ENCODE measurements around the gene ATP1B1.
A peak's percentile ranks its signal among the peaks of the same experiment; 100 is the strongest.

Gene ATP1B1

DNA sequence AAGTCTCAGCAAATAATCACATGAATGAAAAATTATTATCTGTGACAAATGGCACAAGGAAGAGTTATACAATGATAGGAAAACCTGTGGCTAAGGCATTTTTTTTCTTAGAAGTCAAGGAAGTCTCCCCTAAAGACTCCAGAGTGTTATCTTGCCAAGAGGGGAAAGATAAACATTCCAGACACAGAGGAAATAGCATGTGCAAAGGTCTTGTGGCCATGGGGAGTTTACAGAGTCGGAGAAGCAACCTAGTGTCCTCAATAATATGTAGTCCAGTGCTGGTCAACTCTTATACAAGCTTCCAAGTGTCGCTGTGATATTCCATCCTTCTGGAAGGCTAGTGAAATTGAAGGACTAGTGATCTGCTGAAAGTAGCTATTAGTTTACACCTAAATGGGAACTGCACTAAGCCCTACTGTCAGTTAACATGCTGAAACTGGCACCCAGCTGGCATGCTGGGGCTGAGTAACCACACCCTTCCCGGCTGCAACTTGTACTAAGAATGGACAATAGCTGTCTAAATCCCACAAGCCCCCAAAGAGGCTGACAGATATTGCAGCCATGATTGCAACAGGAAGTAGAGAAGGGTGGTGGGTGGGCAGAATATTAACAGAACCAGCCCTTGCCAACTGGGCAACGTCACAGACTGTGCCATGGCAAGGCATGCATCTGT is 11.5 kb upstream of the ATP1B1 start:
- no peak for DNase-seq (ENCODE audit: low spot score)

DNA sequence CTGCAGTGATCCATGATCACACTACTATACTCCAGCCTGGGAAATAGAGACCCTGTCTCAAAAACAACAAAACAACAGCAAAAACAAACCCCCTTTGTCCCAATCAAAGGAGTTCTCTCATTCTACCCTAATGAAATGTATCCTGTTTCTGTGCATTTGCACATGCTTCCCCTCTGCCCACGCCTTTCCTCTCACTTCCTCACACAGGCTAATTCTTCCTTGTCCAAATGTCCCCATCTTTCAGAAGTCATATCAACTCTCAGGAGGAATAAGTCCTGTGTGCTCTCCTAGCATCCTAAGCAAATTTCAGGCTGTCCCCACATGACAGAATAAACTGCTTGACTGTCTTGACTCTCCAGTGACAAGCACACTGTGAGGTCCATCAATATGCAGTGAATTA is 8.1 kb upstream of the ATP1B1 start:
- no peak for DNase-seq (ENCODE audit: low spot score)

DNA sequence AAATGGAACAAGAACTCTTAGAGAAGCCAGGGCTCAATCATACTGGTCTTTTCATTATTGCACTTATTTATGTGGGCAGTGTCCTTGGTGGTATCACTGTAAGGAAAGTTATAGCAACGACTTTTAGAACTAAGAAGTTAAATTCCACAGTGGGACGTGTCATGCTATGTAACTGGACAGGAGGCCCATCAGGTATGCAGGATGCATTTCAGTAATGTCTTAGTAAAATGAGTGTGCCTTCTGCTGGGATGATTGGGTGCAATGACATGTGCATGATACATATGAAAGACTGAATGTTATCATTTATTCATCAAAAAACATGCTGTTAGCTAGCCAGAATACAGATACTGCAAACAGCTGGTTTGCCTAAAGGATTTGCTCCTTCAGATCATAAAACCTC is 6.9 kb upstream of the ATP1B1 start:
- DNase-seq (ENCODE audit: low spot score): no peak

DNA sequence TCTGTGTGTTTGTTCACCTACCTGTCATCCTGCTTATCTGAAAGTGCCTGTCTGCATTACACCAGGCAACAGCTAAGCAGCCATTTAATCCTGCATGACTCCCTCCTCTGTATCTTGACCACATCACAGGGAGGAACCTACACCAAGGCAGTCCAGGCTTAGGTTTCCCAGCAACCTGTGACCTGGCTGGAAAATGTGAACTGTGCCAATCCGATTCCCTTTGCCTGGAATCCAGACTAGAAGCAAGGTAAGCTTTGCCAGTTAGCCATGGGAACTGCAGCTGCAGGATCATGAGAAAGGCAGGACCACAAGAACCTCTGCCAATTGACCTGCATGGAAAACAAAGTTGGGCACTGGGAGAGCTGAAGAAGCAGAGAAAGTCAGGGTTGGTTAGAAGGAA is 6.3 kb upstream of the ATP1B1 start:
- DNase-seq (ENCODE audit: low spot score): no peak

DNA sequence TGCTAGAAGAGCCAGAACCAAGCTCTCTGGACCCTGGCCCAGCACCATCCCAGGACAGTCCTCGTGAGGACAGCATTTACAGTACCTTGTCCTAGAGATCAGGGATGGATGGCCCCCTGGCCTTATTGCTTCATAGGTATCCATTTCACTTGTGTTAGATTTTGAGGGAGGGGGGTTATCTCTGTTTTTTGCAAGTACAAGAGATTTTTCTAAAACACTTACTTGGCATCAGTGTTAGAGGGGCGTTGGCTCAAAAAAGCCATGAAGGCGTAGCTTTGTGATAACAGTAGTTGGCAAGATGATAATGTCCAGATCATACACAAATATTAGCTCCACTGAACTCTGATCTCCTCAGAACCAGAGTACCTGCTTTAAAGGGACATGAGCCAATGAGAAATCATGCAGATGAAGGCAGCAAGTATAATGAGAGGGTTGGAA is 5.8 kb upstream of the ATP1B1 start:
- DNase-seq (ENCODE audit: low spot score): no peak

DNA sequence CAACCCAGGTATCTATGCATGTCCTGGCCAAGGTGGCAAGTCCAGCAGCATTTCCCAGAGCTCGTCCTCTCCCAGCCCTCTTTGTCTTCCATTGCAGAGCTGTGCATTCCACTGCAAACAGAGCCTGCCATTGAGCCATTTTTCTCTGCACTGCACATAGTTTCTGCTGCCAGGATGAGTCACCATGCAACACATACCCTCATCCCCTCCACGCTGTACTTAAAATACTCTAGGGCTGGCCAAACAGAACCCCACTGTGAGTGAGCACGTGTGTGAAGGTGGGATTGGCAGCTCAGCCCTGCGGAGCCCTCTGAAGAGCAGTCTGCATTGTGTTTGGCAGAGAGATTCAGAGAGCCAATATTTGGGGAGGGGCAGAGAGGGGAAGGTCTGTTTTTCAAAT is 3.9 kb upstream of the ATP1B1 start:
- DNase-seq (ENCODE audit: low spot score): peak; percentile 83

DNA sequence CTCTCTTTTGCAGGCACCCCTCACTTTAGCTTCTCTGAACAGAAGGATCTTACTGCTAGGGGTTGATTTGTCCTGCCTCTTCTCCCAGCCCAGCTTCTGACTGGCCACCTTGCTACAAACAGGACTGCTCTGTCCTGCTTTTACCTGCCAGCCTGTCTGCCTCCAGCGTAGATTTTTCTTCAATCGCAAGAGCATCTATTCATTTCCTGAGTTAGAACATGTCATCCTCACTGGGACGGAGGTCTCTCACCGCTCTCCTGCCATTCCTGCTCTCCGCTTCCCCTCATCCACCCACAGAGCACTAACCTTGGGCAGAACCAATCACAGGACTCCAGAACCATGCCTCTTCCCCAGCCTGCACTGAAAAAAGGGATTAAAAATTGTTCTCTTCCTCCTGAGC is 3.5 kb upstream of the ATP1B1 start:
- DNase-seq (ENCODE audit: low spot score): no peak

DNA sequence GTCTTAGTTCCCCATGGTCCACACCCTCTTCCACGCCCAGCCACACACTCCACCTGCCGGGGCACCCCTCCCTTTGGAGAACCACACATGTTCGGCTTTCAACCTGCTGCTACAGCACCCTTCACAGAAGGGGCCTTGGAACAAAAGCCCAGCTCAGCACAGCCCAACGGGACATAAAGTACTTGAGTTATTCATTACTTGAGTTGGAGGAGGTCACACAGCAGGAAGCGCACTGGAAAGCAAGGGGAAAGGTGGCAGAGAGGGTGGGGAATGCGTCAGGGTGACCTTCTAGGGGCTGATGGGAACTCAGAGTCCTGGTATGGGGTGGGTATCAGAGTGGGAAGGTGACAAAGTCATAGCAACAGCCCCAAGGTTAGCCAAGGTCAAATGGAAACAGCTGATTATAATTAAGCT is 3.0 kb upstream of the ATP1B1 start:
- DNase-seq (ENCODE audit: low spot score): no peak

DNA sequence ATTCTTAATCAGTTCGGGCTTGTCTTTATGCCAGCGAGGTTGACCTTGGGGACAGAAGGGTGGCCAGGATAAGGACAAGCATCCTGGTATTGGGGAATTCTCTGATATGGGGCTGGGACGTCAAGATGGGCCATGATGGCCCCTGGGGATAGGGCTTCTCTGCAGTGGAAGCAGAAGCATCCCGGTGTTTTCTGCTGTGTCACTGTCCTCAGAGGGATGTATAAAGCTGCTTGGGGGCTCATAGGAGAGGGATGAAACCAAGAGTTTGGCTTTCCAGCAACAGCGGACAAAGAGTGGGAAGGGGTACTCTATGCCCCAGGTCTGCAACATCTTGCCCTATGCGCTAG is 1.4 kb upstream of the ATP1B1 start:
- no peak for DNase-seq (ENCODE audit: low spot score)

DNA sequence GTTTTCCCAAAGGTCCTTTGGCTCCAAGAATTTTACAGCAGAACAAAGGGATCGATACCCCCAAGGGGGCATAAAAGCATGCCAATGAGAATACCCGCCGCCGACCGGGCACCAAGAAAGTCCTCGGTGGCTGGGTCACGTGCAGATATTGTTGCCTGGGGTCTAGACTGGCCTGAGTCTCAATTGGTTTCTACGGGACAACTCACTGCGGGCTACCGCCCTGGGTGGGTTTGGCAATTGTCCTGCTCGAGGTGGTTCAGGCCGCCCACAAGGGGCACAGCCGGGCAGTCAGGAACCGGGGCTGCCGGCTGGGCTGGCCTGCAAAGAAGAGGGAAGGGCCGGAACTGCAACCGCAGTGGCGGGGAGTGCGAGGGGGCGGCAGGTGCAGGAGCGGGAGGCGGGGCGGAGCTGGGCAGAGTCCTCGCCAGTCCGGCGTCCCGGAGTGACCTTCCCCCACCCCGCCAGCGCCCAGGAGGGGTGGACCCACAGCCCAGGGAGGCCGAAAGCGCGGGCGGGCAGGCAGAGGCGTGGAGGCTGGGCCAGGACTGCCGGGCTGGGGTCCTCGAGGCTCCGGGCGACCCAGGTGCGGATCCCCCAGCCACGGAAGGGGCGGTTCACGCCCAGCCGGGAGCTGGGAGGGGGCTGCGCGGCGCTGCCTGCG is 926 bp upstream of the ATP1B1 start:
- DNase-seq (ENCODE audit: low spot score): peak; percentile 87

DNA sequence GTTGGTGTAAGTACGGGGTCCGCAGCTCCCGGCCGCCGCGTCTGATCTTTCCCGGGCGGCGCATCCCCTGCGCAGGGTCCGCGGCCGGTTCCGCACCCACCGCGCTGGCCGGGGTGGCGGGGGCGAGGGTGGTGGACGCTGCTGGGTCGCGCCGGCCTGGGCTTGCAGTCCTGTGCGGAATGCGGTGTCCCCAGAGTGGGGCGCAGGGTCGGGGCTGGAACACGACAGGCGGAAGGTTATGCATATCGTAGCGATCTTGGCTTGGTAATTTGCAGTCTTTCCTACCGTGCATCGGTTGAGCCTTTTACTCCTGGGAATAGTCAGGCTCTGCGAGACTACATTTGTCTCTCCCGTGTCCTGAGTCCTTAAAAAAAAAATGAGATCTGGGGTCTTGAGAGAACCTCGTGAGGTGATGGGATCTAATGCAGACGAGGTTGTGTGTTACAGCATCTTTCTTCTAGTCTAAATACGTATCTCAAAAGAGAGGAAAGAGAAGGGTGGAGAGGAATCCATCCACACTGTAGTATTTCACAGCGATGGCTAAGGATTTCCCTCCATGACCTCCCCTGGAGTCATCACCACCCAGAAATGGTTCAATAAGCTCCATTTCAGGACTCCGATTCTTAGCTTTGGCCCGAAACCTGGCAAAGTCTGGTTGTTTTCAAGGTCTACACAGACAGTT is 572 bp downstream of the ATP1B1 start:
- no peak for DNase-seq (ENCODE audit: low spot score)

DNA sequence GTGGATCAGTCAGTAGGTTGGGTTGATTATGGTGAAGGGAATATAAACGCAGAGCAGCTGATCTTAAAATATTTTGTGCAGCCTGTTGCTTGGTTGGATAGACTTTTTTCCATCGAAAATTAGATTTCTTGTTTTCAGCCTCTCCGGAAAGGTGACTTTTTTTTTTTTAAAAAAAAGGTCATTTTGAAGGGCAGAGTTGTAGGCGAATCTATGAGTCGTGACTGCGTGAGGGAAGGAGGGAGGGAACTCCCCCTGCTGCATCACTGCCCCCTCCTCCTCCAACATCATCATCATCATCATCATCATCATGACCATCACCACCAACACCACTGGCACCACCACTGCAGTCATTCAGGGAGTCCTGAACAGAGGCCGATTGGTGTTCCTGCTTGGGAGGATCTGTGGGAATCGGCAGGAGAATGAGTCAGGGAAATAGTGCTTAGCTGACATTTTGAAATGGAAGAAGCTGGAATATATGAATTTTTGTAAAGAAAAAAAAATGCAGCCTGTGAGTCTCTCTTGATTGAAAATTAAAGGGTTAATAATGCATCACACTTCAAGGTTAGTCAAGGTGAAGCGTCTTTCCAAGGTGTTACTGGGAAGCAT is 1.2 kb downstream of the ATP1B1 start:
- peak; percentile 66 for DNase-seq (ENCODE audit: low spot score)

DNA sequence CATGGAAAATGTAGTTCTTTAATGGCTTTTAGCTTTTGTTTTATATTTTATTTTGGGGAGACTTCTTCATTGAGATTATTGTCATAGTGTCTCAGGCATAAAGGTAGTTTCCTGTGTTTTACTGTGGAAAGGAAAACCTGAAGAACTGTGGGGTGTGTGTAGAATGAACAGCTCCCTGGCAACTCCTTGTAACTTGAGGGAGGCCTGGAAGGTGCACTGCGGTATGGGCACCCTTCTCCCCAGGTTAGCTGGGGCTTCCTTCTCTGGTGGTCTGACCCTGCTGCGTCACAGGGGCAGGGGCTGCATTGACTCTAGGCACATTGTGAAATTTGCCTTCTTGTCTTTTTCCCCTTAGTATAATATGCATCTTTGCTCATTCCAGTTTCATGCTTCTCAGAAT is 1.7 kb downstream of the ATP1B1 start:
- no peak for DNase-seq (ENCODE audit: low spot score)

DNA sequence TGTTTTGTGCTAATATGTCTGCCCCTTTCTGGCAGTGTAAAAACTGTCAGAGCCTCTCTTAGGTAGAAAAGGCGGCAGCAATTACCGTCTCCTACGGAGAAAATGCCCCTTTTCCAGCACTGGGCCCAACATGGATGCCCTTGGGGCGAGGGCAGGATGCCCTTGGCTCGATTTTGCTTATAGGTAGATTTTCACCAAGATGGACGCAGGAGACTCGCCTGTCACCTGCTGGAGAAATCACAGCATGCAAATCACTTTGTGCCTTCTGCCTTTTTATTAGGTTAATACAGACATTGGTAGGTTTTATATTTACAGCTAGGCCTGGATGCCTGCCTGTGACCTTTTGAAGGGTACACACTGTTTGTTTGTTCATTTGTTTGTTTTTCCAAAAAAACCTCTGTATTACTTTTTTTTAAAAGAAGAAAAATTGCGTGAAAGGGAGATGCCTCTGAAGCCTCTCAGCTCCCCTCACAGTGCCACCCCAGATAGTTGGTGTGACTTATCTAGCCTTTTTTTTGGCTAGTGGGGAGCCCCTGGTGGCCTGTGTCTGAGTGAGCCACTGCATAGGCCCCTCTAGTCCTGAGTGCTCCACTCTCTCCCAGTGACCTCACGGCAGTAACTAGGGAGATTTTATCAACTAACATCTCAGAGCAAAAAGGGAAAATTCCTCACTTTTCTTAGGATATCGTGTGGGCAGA is 2.5 kb downstream of the ATP1B1 start:
- DNase-seq (ENCODE audit: low spot score): peak; percentile 74

DNA sequence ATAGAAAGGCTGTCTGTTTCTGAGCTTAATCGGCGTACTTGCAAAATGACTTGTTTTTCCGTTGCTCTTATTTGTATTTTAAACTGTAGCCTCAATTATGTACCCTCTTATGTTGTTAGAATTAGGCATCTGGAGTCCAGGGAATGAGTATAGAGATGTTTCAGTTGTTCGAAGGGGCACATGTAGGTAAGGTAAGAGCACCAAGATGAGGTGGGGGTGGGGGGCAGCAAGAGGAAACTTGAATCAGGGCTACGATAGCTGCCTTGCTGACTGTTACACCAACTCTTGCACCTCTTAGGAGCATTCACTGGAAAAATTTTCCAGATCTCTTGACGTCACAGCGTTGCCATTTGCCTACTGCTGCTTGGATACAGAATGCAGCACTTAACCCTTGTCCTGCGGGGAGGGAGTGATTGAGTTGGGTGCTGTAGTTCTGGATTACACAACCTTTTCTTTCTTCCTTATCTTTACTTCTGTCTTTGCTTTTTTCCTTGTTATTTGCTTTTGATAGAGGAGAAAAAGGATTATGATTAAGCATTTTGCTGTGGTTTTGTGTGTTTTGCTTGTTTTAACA is 3.2 kb downstream of the ATP1B1 start:
- peak; percentile 82 for DNase-seq (ENCODE audit: low spot score)

DNA sequence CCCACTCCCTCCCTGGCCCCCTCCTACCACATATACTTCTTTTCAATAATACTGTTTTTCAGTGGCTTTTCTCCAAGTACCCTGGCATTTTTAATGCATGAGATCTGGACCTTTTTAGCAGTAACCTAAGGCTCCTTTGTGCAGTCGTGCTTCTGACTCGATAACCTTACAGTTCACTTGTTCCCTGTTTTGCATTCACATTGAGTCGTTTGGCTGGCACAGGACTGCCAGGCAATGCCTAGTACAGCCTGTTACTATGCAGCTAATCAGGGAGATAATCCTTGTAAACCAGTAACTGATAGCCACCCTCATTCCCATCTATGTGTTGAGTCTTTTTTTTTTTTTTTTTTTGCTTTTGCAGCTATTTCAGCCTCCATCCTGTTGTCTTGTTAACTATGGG is 3.7 kb downstream of the ATP1B1 start:
- DNase-seq (ENCODE audit: low spot score): peak; percentile 66

DNA sequence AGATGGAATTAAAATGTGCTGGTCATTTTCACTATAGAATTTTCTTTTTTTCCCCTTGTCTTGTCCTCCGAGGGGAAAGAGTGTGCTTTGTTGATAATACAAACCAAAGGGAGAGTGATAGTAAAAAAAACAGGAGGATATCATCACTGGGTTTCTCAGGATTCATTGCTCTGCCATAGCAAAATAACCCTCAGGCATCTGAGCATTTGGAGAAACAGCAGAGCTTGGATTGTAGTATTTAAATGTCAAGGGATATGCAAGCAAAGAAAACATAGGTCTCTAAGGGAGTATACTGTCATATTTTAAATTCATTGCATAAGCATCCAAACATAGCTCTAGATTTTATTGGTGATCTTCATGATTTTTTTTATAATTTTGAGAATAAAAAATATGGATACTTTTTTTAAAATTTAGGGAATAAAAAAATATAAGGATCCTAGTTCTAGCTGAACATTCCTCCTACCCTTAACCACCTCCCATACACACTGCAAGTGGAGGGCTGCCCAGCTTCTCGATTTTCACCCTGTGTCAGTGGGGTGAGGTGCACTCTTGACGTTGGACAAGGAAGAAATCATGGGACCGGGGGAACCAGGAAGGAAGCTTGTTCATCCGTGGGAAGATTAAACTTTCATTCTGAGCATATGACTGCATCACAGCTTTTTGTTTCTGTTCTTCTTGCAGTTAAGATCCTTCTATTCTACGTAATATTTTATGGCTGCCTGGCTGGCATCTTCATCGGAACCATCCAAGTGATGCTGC is 4.4 kb downstream of the ATP1B1 start:
- DNase-seq (ENCODE audit: low spot score): no peak

DNA sequence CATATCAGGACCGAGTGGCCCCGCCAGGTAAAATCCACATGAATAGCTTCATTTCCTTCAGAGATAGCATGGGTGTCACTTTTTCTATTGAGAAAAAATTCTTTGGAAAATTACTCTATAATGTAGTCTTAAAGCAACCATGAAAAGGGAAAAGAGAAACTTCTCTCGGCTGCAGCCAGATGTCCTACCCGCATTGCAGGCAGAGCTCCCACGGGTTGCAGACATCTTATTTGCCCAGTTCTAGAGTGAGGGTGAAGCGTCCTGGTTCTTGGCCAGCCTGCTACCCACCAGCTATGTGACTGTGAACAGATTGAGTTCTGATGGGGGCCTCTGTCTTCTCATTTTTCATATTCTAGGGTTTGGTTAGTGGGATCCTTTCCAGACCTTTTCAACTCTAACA is 5.0 kb downstream of the ATP1B1 start:
- DNase-seq (ENCODE audit: low spot score): no peak

DNA sequence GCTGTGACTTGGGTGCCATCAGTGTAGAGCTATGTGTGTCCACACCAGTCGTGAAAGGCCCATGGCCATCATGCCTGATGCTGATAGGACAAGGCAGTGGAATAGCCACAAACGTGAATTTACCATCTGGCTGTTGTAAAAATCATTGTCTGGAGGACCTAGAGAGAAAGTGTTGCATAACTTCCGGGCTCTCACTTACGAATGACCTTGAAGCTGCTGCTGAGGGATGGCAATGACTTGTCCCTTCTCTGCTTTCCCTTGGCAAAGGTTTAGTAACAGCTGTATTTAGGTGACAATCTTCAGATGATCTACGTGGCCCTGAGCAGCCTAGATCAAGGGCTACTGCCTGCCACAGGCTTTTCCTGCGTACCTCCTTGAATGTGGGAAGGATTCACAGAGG is 5.8 kb downstream of the ATP1B1 start:
- no peak for DNase-seq (ENCODE audit: low spot score)

DNA sequence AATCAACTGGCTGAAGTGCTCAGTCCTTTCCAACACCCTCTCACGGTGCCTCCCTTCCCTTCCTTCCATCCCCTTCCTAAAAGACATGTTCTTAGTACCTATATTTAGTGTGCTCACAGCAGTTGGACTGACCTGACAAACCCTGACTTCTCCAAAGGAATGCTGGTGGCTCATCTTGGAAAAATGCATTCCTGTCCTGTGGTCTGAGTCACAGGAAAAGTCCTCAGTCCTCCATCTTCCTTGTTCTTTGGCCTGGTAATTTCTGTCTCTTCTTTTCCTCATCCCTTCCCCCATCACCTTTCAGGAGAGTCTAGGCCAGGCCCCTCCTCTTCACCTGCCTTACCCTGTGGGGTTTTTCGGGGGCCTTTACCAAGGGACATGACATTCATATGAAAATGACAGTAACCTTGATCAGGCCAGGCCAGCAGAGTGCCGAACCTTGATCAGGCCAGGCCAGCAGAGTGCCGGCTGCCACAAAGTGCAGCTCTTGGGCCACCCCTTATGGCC is 7.2 kb downstream of the ATP1B1 start:
- no peak for DNase-seq (ENCODE audit: low spot score)

DNA sequence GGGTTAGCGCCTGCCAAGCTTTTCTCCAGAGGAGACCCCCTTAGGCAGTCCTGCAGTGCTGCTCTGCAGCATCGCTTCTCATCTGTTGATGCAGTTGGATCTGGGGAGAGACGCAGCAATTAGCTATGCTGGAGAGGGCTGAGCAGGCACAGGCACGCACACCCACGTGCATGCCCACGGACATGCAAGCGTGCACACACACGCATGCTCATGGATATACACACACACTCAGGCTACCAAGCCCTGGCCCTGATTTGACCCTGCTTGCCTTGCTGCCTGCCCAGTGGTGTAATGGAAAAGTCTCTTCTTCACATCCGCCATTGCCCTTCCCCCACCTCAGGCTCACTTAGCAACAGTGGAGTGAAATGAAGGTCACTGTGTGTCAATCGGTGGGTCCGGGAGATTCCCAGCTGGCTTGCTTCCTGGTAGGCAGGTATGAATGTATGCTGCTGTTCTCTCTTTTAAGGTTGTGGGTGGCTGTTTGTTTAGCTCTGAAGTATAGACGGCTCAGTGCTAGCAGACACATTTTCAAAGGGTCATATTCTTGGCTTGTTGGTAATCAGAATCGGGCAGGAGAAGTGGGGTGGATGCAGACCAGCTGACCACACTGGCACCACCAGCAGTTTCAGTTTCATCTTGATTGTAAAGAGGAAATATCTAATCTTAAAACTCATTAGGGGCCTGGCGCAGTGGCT is 9.5 kb downstream of the ATP1B1 start:
- DNase-seq (ENCODE audit: low spot score): peak; percentile 57
